Daoy (cell line): ENCODE measurements around the gene PCDHB12. TPM values are rescaled to one million over a fixed set of nuclear protein-coding genes. Genes with fewer than 3 reads are reported as not detected.
"Not testable (repeated sequence)": the region's sequence is repeated elsewhere in the genome, so short reads cannot be mapped to it uniquely, and the experiment has no call there.

Source experiments
- DNase-seq: peaks from one replicate; pipeline ENCODE4 v3.0.0-alpha.2; 2015; ENCODE audit warnings: low read depth
- total RNA-seq: library from RNA; depleted of rRNA; stranded (reverse); fragments of >200 nt; shearing (Covaris generic); gene quantifications from 2 replicates; pipeline ENCODE4 v1.2.3, GENCODE V29; 2014; rRNA removed

PCDHB12 gene
- total RNA-seq = 2.1 and 3.6 TPM in 2 replicates

- DNase-seq = peak; percentile 56
Measured at GRCh38 chr5:141208478-141208877, at the start of gene PCDHB12. Gene PCDHB12, plus strand, starts transcription at chr5:141208719. Its CDS starts 189 bp downstream, at chr5:141208908.

- DNase-seq = peak; percentile 66
Measured at GRCh38 chr5:141172381-141173204, 35.9 kb upstream of the PCDHB12 start, which contains the start of gene PCDHB7. Gene PCDHB7, plus strand, starts transcription at chr5:141172644. Its CDS starts 192 bp downstream, at chr5:141172836.

- DNase-seq = not testable (repeated sequence)
Measured at GRCh38 chr5:141174291-141175104, 34.0 kb upstream of the PCDHB12 start.

GRCh38 chr5:141175933-141176332 lies 32.6 kb upstream of the PCDHB12 start:
- DNase-seq = no peak

- peak; percentile 63 for DNase-seq
Measured at GRCh38 chr5:141177577-141178191, 30.8 kb upstream of the PCDHB12 start, which contains the start of gene PCDHB8. Gene PCDHB8, plus strand, starts transcription at chr5:141177790. Its CDS starts 245 bp downstream, at chr5:141178035.

- DNase-seq = not testable (repeated sequence)
Measured at GRCh38 chr5:141179371-141179770, 29.1 kb upstream of the PCDHB12 start.

- not testable (repeated sequence) for DNase-seq
Measured at GRCh38 chr5:141179876-141180275, 28.6 kb upstream of the PCDHB12 start.

GRCh38 chr5:141180313-141180712 lies 28.2 kb upstream of the PCDHB12 start:
- no peak for DNase-seq

GRCh38 chr5:141182248-141182647 lies 26.3 kb upstream of the PCDHB12 start, which contains the start of gene PCDHB16:
Gene PCDHB16, plus strand, starts transcription at chr5:141182387. Its CDS starts 173 bp downstream, at chr5:141182560.
- DNase-seq = peak; percentile 76

GRCh38 chr5:141184117-141184855 lies 24.2 kb upstream of the PCDHB12 start:
- not testable (repeated sequence) for DNase-seq

- DNase-seq = peak; percentile 63
Measured at GRCh38 chr5:141186897-141187512, 21.5 kb upstream of the PCDHB12 start, which contains the start of gene PCDHB9. Gene PCDHB9, plus strand, starts transcription at chr5:141187161. Its CDS starts 158 bp downstream, at chr5:141187319.

GRCh38 chr5:141188682-141189081 lies 19.8 kb upstream of the PCDHB12 start:
- not testable (repeated sequence) for DNase-seq

- DNase-seq = not testable (repeated sequence)
Measured at GRCh38 chr5:141189131-141189530, 19.4 kb upstream of the PCDHB12 start.

GRCh38 chr5:141192110-141192725 lies 16.3 kb upstream of the PCDHB12 start, which contains the start of gene PCDHB10:
Gene PCDHB10, plus strand, starts transcription at chr5:141192353. Its CDS starts 200 bp downstream, at chr5:141192553.
- peak; percentile 65 for DNase-seq

- not testable (repeated sequence) for DNase-seq
Measured at GRCh38 chr5:141194332-141194731, 14.2 kb upstream of the PCDHB12 start.

GRCh38 chr5:141196363-141196762 lies 12.2 kb upstream of the PCDHB12 start:
- no peak for DNase-seq

GRCh38 chr5:141199359-141200235 lies 8.9 kb upstream of the PCDHB12 start, which contains the start of gene PCDHB11:
Gene PCDHB11, plus strand, starts transcription at chr5:141199627. Its CDS starts 148 bp downstream, at chr5:141199775.
- DNase-seq = peak; percentile 45

GRCh38 chr5:141201126-141201525 lies 7.4 kb upstream of the PCDHB12 start:
- not testable (repeated sequence) for DNase-seq
